ENCODE measurements around the gene OR2T35.
"Not testable (repeated sequence)": the region's sequence is repeated elsewhere in the genome, so short reads cannot be mapped to it uniquely, and the experiment has no call there.

- TF ChIP-seq CTCF (conservative IDR thresholded peaks at IDR 0.05; ENCODE audit: low read length); EZH2phosphoT487 (IDR thresholded peaks at IDR 0.05; ENCODE audit: borderline replicate concordance, low read depth, low read length): not testable (repeated sequence)
Observed at GRCh38 chr1:248634991-248635390, 10.1 kb downstream of the OR2T35 start, which contains the start of gene OR2T11.

Measured in OCI-LY7 (cell line).